Measurements from ENCODE around the gene CD7. TPM values are rescaled to one million over a fixed set of nuclear protein-coding genes. Genes with fewer than 3 reads are reported as not detected.

The CD7 gene
- total RNA-seq, 4 donors from 2014 or later, result 0.45 to 3.0 (median 2.5) TPM; not detected in 1

GRCh38 chr17:82316651-82317393, 586 bp downstream of the CD7 start:
- no peaks in the 10 kb centered on the region for H3K36me3 ChIP-seq
- H3K27ac ChIP-seq, result no peak overlapping the region
- WGBS, 2 donors, result 88% methylated on average over 17 to 22 of the region's 29 CpGs
- no peak for TF ChIP-seq POLR2A (IDR thresholded peaks at IDR 0.05)
- no peak for TF ChIP-seq CTCF (IDR thresholded peaks at IDR 0.05)
- intact Hi-C loops (cut with DNase I), result no loop called here
- no peak for DNase-seq
- no peak overlapping the region for H3K4me3 ChIP-seq (replicated peaks in 1 of 3)
- no peaks in the 10 kb centered on the region for H3K27me3 ChIP-seq
- peaks cover 0 to 5% of the 10 kb centered on the region in 2 donors for H3K4me1 ChIP-seq
- H3K9me3 ChIP-seq, result no peaks in the 10 kb centered on the region

GRCh38 chr17:82315703-82316358, 1.6 kb downstream of the CD7 start:
- no peak overlapping the region for H3K27ac ChIP-seq
- H3K36me3 ChIP-seq, result no peaks in the 10 kb centered on the region
- no peak overlapping the region for H3K4me3 ChIP-seq (replicated peaks in 1 of 3)
- 21 to 39% methylated on average over 15 to 26 of the region's 36 CpGs for WGBS, 2 donors
- no peak for DNase-seq
- intact Hi-C loops (cut with DNase I), result no loop called here
- H3K27me3 ChIP-seq, result no peaks in the 10 kb centered on the region
- H3K9me3 ChIP-seq, result no peaks in the 10 kb centered on the region
- no peaks in the 10 kb centered on the region for H3K4me1 ChIP-seq
- TF ChIP-seq CTCF (IDR thresholded peaks at IDR 0.05) (no peak), POLR2A (IDR thresholded peaks at IDR 0.05) (no peak)

GRCh38 chr17:82314727-82315605, 2.4 kb downstream of the CD7 start:
- Histone ChIP-seq H3K4me1 (no peaks in the 10 kb centered on the region), H3K27me3 (no peaks in the 10 kb centered on the region), H3K36me3 (no peaks in the 10 kb centered on the region), H3K27ac (no peak overlapping the region), H3K4me3 (replicated peaks in 1 of 3) (no peak overlapping the region), H3K9me3 (no peaks in the 10 kb centered on the region)
- intact Hi-C loops (cut with DNase I), result no loop called here
- TF ChIP-seq POLR2A (IDR thresholded peaks at IDR 0.05), result no peak
- TF ChIP-seq CTCF (IDR thresholded peaks at IDR 0.05), result no peak
- WGBS, 2 donors, result 70 to 79% methylated on average over 11 to 26 of the region's 32 CpGs
- DNase-seq, result no peak

GRCh38 chr17:82314012-82314726, 3.2 kb downstream of the CD7 start:
- no peak for TF ChIP-seq POLR2A (IDR thresholded peaks at IDR 0.05)
- no peak for TF ChIP-seq CTCF (IDR thresholded peaks at IDR 0.05)
- intact Hi-C loops (cut with DNase I), result no loop called here
- Histone ChIP-seq H3K4me1 (no peaks in the 10 kb centered on the region), H3K36me3 (no peaks in the 10 kb centered on the region), H3K27me3 (no peaks in the 10 kb centered on the region), H3K27ac (no peak overlapping the region), H3K4me3 (replicated peaks in 1 of 3) (no peak overlapping the region), H3K9me3 (no peaks in the 10 kb centered on the region)
- WGBS, 2 donors, result 67 to 89% methylated on average over 3 to 16 of the region's 27 CpGs
- no peak for DNase-seq

All from thyroid gland (tissue), 4 donors.